SK-MEL-5 (cell line): Measurements from ENCODE around the gene AFAP1L2. TPM values are rescaled to one million over a fixed set of nuclear protein-coding genes. Genes with fewer than 3 reads are reported as not detected.

Experiments used
- DNase-seq: peaks from one replicate; pipeline ENCODE4 v3.0.0-alpha.2; 2016; ENCODE audit warnings: low read depth, low spot score
- in situ Hi-C: cut with HindIII; loops from 2 replicates; pipeline ENCODE4 v1.10.0; 2016; ENCODE audit warnings: low sequenced_read_pairs, high pct_unique_total_duplicates, low pct_unique_long_range_greater_than_20kb
- total RNA-seq: library from RNA; depleted of rRNA; stranded (reverse); fragments of >200 nt; shearing (Covaris generic); gene quantifications from 2 replicates; pipeline ENCODE4 v1.2.3, GENCODE V29; 2014

The AFAP1L2 gene
- total RNA-seq, 1 experiment from 2014 or later: 1.0 TPM

GRCh38 chr10:114332301-114333192, 71.8 kb downstream of the AFAP1L2 start:
- in situ Hi-C loops: no loop called here
- no peak for DNase-seq

- in situ Hi-C loops: no loop called here
- DNase-seq: no peak
These were observed 74.5 kb downstream of the AFAP1L2 start for GRCh38 chr10:114329634-114330365.

GRCh38 chr10:114328874-114329273, 75.4 kb downstream of the AFAP1L2 start:
- in situ Hi-C loops: no loop called here
- no peak for DNase-seq

- DNase-seq: no peak
- in situ Hi-C loops: no loop called here
These were observed 75.9 kb downstream of the AFAP1L2 start for GRCh38 chr10:114328441-114328812.

- in situ Hi-C loops: no loop called here
- DNase-seq: no peak
These were observed 76.5 kb downstream of the AFAP1L2 start for GRCh38 chr10:114327537-114328440.

- no peak for DNase-seq
These were observed 77.5 kb downstream of the AFAP1L2 start for GRCh38 chr10:114326795-114327194.

GRCh38 chr10:114323023-114323422, 81.3 kb downstream of the AFAP1L2 start:
- in situ Hi-C loops: no loop called here
- DNase-seq: no peak

More at GRCh38 chr10:114326795-114327194, 77.5 kb downstream of the AFAP1L2 start:
- in situ Hi-C loops: no loop called here

GRCh38 chr10:114322344-114322743, 82.0 kb downstream of the AFAP1L2 start:
- DNase-seq: no peak
- in situ Hi-C loops: no loop called here

GRCh38 chr10:114320249-114321116, 83.8 kb downstream of the AFAP1L2 start:
- in situ Hi-C loops: no loop called here
- no peak for DNase-seq

- no peak for DNase-seq
- in situ Hi-C loops: no loop called here
These were observed 84.7 kb downstream of the AFAP1L2 start for GRCh38 chr10:114319406-114320248.

- in situ Hi-C loops: no loop called here
- no peak for DNase-seq
These were observed 87.6 kb downstream of the AFAP1L2 start for GRCh38 chr10:114316744-114317143.

GRCh38 chr10:114315566-114316420, 88.5 kb downstream of the AFAP1L2 start:
- in situ Hi-C loops: no loop called here
- no peak for DNase-seq

GRCh38 chr10:114313866-114314265, 90.4 kb downstream of the AFAP1L2 start:
- no peak for DNase-seq
- in situ Hi-C loops: no loop called here

GRCh38 chr10:114313139-114313538, 91.2 kb downstream of the AFAP1L2 start:
- no peak for DNase-seq
- in situ Hi-C loops: no loop called here

GRCh38 chr10:114311496-114312209, 92.6 kb downstream of the AFAP1L2 start:
- in situ Hi-C loops: no loop called here
- DNase-seq: no peak
